Measurements from ENCODE around the gene TWSG1. TPM values are rescaled to one million over a fixed set of nuclear protein-coding genes. Genes with fewer than 3 reads are reported as not detected.

The TWSG1 gene
- total RNA-seq, 6 experiments from 2014 or later = 3.7 to 11.3 (median 5.9) TPM

GRCh38 chr18:9321736-9322135 is 12.8 kb upstream of the TWSG1 start:
- H3K4me1 ChIP-seq = no peaks in the 10 kb centered on the region
- no peak for ATAC-seq
- H3K36me3 ChIP-seq = no peaks in the 10 kb centered on the region
- intact Hi-C loops (cut with DNase I) = no loop called here
- WGBS (ENCODE audit: insufficient coverage, low coverage, low lambda C conversion rate, missing lambda C conversion rate) = 60% methylated on average over 1 of the region's 4 CpGs
- H3K9me3 ChIP-seq = no peaks in the 10 kb centered on the region
- H3K27ac ChIP-seq = no peak overlapping the region
- DNase-seq = no peak
- no peak overlapping the region for H3K4me3 ChIP-seq
- no peaks in the 10 kb centered on the region for H3K27me3 ChIP-seq
- TF ChIP-seq POLR2A (IDR thresholded peaks at IDR 0.05) (no peak), CTCF (IDR thresholded peaks at IDR 0.05) (no peak)

- no peaks in the 10 kb centered on the region for H3K4me1 ChIP-seq
- H3K4me3 ChIP-seq = no peak overlapping the region
- TF ChIP-seq POLR2A (IDR thresholded peaks at IDR 0.05) (no peak), CTCF (IDR thresholded peaks at IDR 0.05) (no peak)
- H3K9me3 ChIP-seq = no peaks in the 10 kb centered on the region
- H3K36me3 ChIP-seq = no peaks in the 10 kb centered on the region
- WGBS (ENCODE audit: insufficient coverage, low coverage, low lambda C conversion rate, missing lambda C conversion rate) = 81% methylated on average over 2 of the region's 2 CpGs
- no peak overlapping the region for H3K27ac ChIP-seq
- no peaks in the 10 kb centered on the region for H3K27me3 ChIP-seq
- intact Hi-C loops (cut with DNase I) = no loop called here
- DNase-seq = no peak
- no peak for ATAC-seq
Measured at GRCh38 chr18:9322744-9323143, 11.8 kb upstream of the TWSG1 start.

- no peak for ATAC-seq
- H3K4me3 ChIP-seq = no peak overlapping the region
- intact Hi-C loops (cut with DNase I) = no loop called here
- no peak for DNase-seq
- H3K27me3 ChIP-seq = no peaks in the 10 kb centered on the region
- 80% methylated on average over 3 of the region's 3 CpGs for WGBS (ENCODE audit: insufficient coverage, low coverage, low lambda C conversion rate, missing lambda C conversion rate)
- H3K4me1 ChIP-seq = no peaks in the 10 kb centered on the region
- TF ChIP-seq CTCF (IDR thresholded peaks at IDR 0.05) (no peak), POLR2A (IDR thresholded peaks at IDR 0.05) (no peak)
- H3K9me3 ChIP-seq = no peaks in the 10 kb centered on the region
- H3K36me3 ChIP-seq = no peaks in the 10 kb centered on the region
- no peak overlapping the region for H3K27ac ChIP-seq
Measured at GRCh38 chr18:9323750-9324445, 10.7 kb upstream of the TWSG1 start.

GRCh38 chr18:9325716-9326115 is 8.9 kb upstream of the TWSG1 start:
- H3K27ac ChIP-seq = no peak overlapping the region
- no peaks in the 10 kb centered on the region for H3K4me1 ChIP-seq
- no peaks in the 10 kb centered on the region for H3K27me3 ChIP-seq
- TF ChIP-seq POLR2A (IDR thresholded peaks at IDR 0.05) (no peak), CTCF (IDR thresholded peaks at IDR 0.05) (no peak)
- H3K9me3 ChIP-seq = no peaks in the 10 kb centered on the region
- DNase-seq (no peak), ATAC-seq (no peak)
- intact Hi-C loops (cut with DNase I) = no loop called here
- 24% methylated on average over 2 of the region's 2 CpGs for WGBS (ENCODE audit: insufficient coverage, low coverage, low lambda C conversion rate, missing lambda C conversion rate)
- H3K4me3 ChIP-seq = no peak overlapping the region
- no peaks in the 10 kb centered on the region for H3K36me3 ChIP-seq

All from right lobe of liver (tissue), 6 donors.